ENCODE data around the gene TTC7B. TPM values are rescaled to one million over a fixed set of nuclear protein-coding genes. Genes with fewer than 3 reads are reported as not detected.

The TTC7B gene
- total and polyA plus RNA-seq, 2 of the 13 experiments (the other 11 are each of a cell fraction or from before 2014, with no cell fraction given) = 1.3 to 3.2 TPM

- no peak overlapping the region for H3K9ac ChIP-seq (ENCODE audit: insufficient read depth, low read depth, low read length)
- no peak overlapping the region for H3K4me2 ChIP-seq (ENCODE audit: low read depth, low read length)
- no peak overlapping the region for H2AFZ ChIP-seq (ENCODE audit: low read length)
- no TSS peak for BruUV-seq (replicated peaks)
- TF ChIP-seq HNRNPL (IDR thresholded peaks at IDR 0.05; ENCODE audit: low read depth, low read length) = no peak
- no peak for TF ChIP-seq ZNF644 (CRISPR knock-in tag; IDR thresholded peaks at IDR 0.05; ENCODE audit: low read depth)
- no peak for TF ChIP-seq HMGXB4 (CRISPR knock-in tag; IDR thresholded peaks at IDR 0.05; ENCODE audit: borderline replicate concordance in 1 of 2, low read depth in 1 of 2)
- no peak for TF ChIP-seq ISL2 (CRISPR knock-in tag; IDR thresholded peaks at IDR 0.05)
- no peak for TF ChIP-seq CREM (IDR thresholded peaks at IDR 0.05)
- TF ChIP-seq CREM (CRISPR knock-in tag; IDR thresholded peaks at IDR 0.05) = no peak
- TF ChIP-seq CCDC6 (CRISPR knock-in tag; IDR thresholded peaks at IDR 0.05) = no peak
- 60% methylated on average over 7 of the region's 7 CpGs for WGBS (ENCODE audit: low lambda C conversion rate)
- H4K20me1 ChIP-seq (ENCODE audit: insufficient read depth, low read length) = no peaks in the 10 kb centered on the region
- no peaks in the 10 kb centered on the region for H3K79me2 ChIP-seq (ENCODE audit: insufficient read depth, low read length)
- intact Hi-C loops (cut with micrococcal nuclease; ENCODE audit: unreplicated experiment) = loop anchor here (1.0 kb wide), 1 partner anchor 158 kb away; no protein-coding TSS in a partner anchor
- in situ Hi-C loops (cut with HindIII; ENCODE audit: extremely low pct_ligation_motif_present, low pct_unique_long_range_greater_than_20kb) = no loop called here
- H3K27ac ChIP-seq (ENCODE audit: extremely low read length, insufficient read depth, low read length) = no peak overlapping the region
- H3K9me3 ChIP-seq (ENCODE audit: low read length) = no peaks in the 10 kb centered on the region
- CTCF ChIA-PET (ENCODE audit: low intra/inter-chr PET ratio, low total read pairs) = no interaction called here
- peaks cover 20% of the 10 kb centered on the region for H3K4me1 ChIP-seq (ENCODE audit: insufficient read depth, low read length)
- ATAC-seq = no peak
- H3K4me3 ChIP-seq (replicated peaks in 1 of 3; ENCODE audit: insufficient read depth in 1 of 3, low read depth in 2 of 3, low read length in 3 of 3) = no peak overlapping the region
- no peaks in the 10 kb centered on the region for H3K36me3 ChIP-seq (replicated peaks in 1 of 2; ENCODE audit: control insufficient read depth in 1 of 2, insufficient read depth in 2 of 2, low read length in 2 of 2)
- peaks cover 0 to 10% of the 10 kb centered on the region in 2 experiments; a peak in 3 of 5 replicates for H3K27me3 ChIP-seq (ENCODE audit: control insufficient read depth in 1 of 2, insufficient read depth in 2 of 2, low read length in 2 of 2)
- POLR2A ChIA-PET = no interaction called here
- no peak for DNase-seq (ENCODE audit: low spot score)
- no peak for FAIRE-seq
These were observed 258.7 kb downstream of the TTC7B start for GRCh38 chr14:90557516-90557915.
